Natural killer cell treated with Interleukin-12 subunit alpha and Interleukin-12 subunit beta and Interleukin-15 and Interleukin-18, amount 100 ng/mL, for 72 hours (primary cell): Measurements from ENCODE around the gene RSBN1. TPM values are rescaled to one million over a fixed set of nuclear protein-coding genes. Genes with fewer than 3 reads are reported as not detected.
A peak's percentile ranks its signal among the peaks of the same experiment; 100 is the strongest.

Experiments
- ATAC-seq, 2 donors: fragments of 150-1000 bp; cut with Tn5 transposase in 1 of 2; sonication (Bioruptor Pico), chemical (Tn5 transposase) in 1 of 2; 2 replicates each; pipeline ENCODE4 v1.10.0; 2021
- DNase-seq: peaks from one replicate; pipeline ENCODE4 v3.0.0; 2022; ENCODE audit warnings: low spot score
- H3K27ac Mint-ChIP-seq, 2 donors: 1 replicate in 1 of 2; 2 replicates in 1 of 2; pipeline ENCODE4 v1.8.0; 2022; ENCODE audit warnings: mixed read lengths in 2 of 2, mild to moderate bottlenecking in 1 of 2, moderate library complexity in 1 of 2
- H3K27me3 Mint-ChIP-seq, 2 donors: 1 replicate in 1 of 2; 2 replicates in 1 of 2; pipeline ENCODE4 v1.8.0; 2022; ENCODE audit warnings: mixed read lengths in 2 of 2
- H3K36me3 Mint-ChIP-seq: one replicate; pipeline ENCODE4 v1.8.0; 2022; ENCODE audit warnings: mixed read lengths
- H3K4me1 Mint-ChIP-seq, 2 donors: 1 replicate in 1 of 2; 2 replicates in 1 of 2; pipeline ENCODE4 v1.8.0; 2022; ENCODE audit warnings: low read depth in 2 of 2, mixed read lengths in 2 of 2, mild to moderate bottlenecking in 1 of 2
- H3K4me3 Mint-ChIP-seq: one replicate; pipeline ENCODE4 v1.8.0; 2022; ENCODE audit warnings: mixed read lengths
- H3K9me3 Mint-ChIP-seq: 2 replicates; pipeline ENCODE4 v1.8.0; 2022; ENCODE audit warnings: mixed read lengths
- total RNA-seq, 2 donors: library from RNA; stranded (reverse); gene quantifications; one replicate each; pipeline ENCODE4 v1.2.3, GENCODE V29; 2022

Gene RSBN1
- total RNA-seq, 2 donors from 2014 or later, result 18.7 to 27.7 TPM

DNA sequence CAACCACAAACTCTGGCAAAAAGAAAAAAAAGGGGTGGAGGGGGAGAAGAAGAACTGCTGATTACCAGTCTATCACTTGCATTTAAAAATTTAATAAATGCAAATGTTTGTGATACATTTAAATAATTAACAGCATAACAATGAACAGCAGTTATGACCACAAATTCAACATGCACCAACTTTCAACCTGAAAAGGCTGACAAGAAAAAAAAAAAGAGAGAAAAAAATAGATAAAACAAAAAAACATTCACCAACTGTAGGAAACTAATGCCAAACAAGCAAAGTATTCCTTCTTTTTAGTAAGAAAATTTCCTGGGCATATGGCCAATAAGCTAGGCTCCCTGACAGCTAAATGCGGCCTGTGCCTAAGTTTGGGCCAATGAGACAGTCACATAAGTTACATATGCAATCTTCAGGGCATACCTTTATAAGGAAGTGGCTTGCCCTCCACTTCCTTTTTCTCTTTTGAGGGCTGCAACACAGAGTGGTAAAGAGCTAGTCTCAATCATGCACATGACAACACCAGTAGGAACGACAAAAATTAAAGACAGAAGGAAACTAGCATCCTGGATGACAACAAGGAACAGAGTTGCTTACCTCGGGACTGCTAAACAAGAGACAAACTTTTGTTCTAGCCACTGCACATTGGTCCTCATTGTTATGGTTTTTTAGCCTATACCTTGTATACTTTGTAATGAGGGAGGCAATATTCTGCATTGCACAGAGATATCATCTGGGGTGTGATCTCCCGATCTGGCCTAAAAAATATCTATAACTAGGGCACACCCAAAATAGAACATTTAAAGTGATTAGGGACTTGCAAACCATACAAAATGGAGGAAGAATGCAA lies 28.8 kb downstream of the RSBN1 start:
- H3K4me1 Mint-ChIP-seq, result peaks cover 35 to 39% of the 10 kb centered on the region in 2 donors
- H3K4me3 Mint-ChIP-seq, result no peak overlapping the region
- DNase-seq, result no peak
- peak; percentile 93 to 96 for ATAC-seq
- H3K27ac Mint-ChIP-seq, result no peak overlapping the region
- peaks cover 4% of the 10 kb centered on the region for H3K36me3 Mint-ChIP-seq
- H3K27me3 Mint-ChIP-seq, result no peaks in the 10 kb centered on the region
- peaks cover 3% of the 10 kb centered on the region for H3K9me3 Mint-ChIP-seq

DNA sequence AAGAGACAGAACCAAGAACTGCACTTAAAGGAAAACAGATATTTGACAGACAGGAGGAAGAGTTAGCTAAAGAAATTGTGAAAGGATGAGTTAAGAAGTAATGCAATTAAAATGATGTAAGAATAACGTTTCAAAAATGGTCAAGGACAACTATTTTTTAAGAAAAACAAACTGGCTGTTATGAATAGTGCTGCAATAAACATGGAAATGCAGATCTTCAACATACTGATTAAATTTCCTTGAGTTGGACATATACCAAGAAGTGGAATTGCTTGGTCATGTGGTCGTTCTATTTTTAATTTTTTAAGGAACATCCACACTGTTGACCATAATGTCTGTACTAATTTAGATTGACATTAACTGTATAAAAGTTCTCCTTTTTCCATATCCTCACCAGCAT lies 29.9 kb downstream of the RSBN1 start:
- Mint-ChIP-seq H3K36me3 (peaks cover 5% of the 10 kb centered on the region), H3K4me1 (peaks cover 27 to 33% of the 10 kb centered on the region in 2 donors), H3K27me3 (no peaks in the 10 kb centered on the region), H3K4me3 (no peak overlapping the region), H3K27ac (no peak overlapping the region), H3K9me3 (peaks cover 3% of the 10 kb centered on the region)
- no peak for DNase-seq
- ATAC-seq, result no peak

DNA sequence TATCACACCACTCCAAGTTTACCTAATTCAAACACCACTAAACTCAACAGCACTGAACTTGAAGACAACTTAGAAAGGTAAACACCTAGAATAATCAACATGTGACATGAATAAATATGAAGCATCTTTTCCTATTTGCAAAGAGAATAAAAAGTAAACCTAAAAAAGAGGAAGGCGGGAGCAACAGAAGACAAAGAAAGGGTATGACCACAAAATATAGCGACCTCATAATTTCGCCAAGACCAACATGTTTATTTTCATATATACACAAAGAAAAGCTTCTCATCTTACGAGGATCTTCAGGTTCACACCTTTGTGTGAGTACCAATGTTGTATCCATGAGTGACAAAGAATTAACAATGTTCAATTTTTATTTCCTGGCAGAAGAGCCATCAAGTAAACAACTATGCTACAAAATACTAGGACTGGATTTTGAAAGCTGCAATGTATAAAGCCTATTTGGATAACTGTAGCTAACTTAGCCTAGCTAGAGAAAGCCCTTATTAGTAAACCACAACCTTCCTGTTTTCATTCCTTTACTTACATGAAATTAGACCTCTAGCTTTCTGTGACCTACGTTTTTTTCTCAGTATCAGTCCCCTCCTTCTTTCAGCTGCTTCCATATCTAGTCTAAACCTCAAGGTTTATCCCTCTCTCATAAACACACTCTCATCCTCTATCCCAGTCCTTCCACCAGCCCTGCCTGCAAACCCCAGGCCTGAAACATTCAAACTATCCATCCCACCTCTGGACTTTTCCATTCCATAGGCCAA lies 31.7 kb downstream of the RSBN1 start:
- Mint-ChIP-seq H3K27ac (no peak overlapping the region), H3K9me3 (peaks cover 3% of the 10 kb centered on the region), H3K4me3 (no peak overlapping the region), H3K27me3 (no peaks in the 10 kb centered on the region), H3K4me1 (peaks cover 16 to 26% of the 10 kb centered on the region in 2 donors), H3K36me3 (peaks cover 5% of the 10 kb centered on the region)
- no peak for DNase-seq
- ATAC-seq, result no peak

DNA sequence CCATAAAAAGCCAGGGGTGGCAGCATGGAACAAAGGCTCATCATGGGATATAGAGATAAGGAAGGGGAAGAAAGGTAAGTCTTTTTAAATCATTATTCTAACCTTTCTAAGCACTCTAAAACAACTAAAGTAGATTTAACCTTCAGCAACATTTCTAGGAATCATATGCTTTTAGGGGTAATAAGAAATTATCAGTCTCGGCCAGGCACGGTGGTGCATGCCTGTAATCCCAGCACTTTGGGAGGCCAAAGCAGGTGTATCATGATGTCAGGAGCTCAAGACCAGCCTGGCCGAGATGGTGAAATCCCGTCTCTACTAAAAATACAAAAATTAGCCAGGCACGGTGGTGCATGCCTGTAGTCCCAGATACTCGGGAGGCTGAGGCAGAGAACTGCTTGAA lies 32.7 kb downstream of the RSBN1 start:
- no peak for ATAC-seq
- no peaks in the 10 kb centered on the region for H3K27me3 Mint-ChIP-seq
- peaks cover 3% of the 10 kb centered on the region for H3K9me3 Mint-ChIP-seq
- peaks cover 15 to 24% of the 10 kb centered on the region in 2 donors for H3K4me1 Mint-ChIP-seq
- peaks cover 5% of the 10 kb centered on the region for H3K36me3 Mint-ChIP-seq
- H3K4me3 Mint-ChIP-seq, result no peak overlapping the region
- no peak for DNase-seq
- H3K27ac Mint-ChIP-seq, result peak overlapping the region in 1 of 2 donors; percentile 32

DNA sequence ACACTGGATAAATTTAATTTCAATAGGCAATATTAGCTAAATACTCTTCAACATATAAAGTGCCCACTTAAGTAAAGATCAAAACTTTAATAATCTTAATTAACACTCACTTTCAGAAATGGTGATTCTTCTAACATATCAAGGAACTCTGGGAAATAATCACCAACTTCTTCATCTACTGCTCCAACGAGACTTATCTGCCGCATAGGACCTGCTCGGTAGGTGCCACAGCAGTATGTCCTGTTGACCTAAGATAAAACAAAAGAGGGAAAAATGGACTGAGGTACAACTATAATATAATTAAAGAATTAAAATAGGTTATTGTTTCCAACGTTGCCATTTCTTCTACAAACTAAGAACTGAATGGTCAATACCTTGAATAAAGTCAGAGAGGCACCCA lies 34.7 kb downstream of the RSBN1 start:
- DNase-seq, result no peak
- Mint-ChIP-seq H3K4me1 (peaks cover 7 to 15% of the 10 kb centered on the region in 2 donors), H3K4me3 (no peak overlapping the region), H3K27ac (no peak overlapping the region), H3K27me3 (no peaks in the 10 kb centered on the region), H3K9me3 (peaks cover 3% of the 10 kb centered on the region), H3K36me3 (peaks cover 9% of the 10 kb centered on the region)
- ATAC-seq, result no peak

DNA sequence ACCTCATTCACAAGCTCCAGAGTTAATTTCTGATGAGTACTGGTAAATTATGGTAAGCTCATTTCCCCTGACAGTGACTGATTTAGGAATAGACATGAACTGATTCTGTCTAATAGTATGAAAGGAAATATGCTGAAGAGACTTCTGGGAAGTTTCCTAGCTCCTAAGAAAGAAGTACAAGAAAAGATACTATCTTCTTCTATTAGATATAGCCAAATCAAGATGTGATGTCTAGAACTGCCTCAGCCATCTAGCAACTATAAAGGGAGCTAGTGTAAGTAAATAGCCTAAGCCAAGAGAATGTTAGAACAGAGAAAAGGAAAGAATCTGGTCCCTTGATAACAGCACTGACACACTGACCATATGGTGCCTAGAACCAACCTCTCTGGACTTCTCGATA lies 42.2 kb downstream of the RSBN1 start:
- no peak for DNase-seq
- ATAC-seq, result no peak
- Mint-ChIP-seq H3K27ac (no peak overlapping the region), H3K4me1 (peaks cover 5 to 23% of the 10 kb centered on the region in 2 donors), H3K4me3 (no peak overlapping the region), H3K9me3 (no peaks in the 10 kb centered on the region), H3K27me3 (no peaks in the 10 kb centered on the region), H3K36me3 (peaks cover 27% of the 10 kb centered on the region)

DNA sequence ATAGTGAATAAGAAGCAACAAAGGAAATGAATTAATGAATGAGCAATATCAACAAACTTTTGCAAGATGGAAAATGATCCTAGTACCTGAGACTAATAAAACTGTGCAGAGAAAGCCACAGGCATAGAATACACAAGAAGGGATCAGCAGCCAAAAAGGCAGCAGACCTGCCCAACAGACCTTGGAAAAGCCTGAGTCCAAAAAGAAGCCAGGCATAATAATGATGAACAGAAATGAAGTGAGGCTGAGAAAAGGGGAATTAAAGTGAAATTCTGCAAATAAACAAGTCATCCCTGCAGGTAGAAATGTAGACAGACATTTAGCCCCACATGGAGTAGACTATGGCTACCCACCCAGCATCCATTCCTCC lies 42.7 kb downstream of the RSBN1 start:
- Mint-ChIP-seq H3K4me1 (peaks cover 5 to 23% of the 10 kb centered on the region in 2 donors), H3K27ac (peak overlapping the region in 1 of 2 donors; percentile 51), H3K36me3 (peaks cover 27% of the 10 kb centered on the region), H3K9me3 (no peaks in the 10 kb centered on the region), H3K4me3 (no peak overlapping the region), H3K27me3 (no peaks in the 10 kb centered on the region)
- DNase-seq (no peak), ATAC-seq (no peak)

DNA sequence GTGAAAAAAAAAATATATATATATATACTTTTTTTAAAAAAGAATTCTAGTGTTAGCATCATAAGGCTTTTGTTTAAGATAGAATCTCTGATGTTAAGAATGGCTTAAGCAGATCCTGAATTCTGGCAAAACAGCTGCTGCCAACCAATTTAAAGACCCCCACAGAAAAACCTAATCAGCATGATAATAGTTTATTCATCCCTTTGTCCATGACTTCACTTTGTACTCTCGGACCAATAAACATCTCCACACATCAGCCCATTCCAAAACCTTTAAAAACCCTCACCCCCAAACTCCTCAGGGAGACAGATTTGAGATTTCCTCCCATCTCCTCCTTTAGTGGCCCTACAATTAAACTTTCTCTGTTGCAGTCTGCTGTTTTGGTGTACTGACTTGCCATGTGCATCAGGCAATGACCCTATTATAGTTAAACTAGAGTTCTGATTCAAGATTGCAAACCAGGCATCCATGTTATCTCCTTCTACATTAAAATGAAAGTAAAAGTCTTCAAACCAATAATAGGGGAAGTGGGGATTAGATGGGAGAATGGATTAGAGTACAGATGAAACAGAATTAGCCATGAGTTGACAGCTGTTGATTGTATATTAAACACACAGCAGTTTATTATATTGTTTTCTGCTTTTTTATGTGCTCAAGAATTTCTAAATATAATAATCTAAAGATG lies 43.2 kb downstream of the RSBN1 start:
- ATAC-seq (no peak), DNase-seq (no peak)
- no peak overlapping the region for H3K4me3 Mint-ChIP-seq
- H3K4me1 Mint-ChIP-seq, result peaks cover 5 to 23% of the 10 kb centered on the region in 2 donors
- no peaks in the 10 kb centered on the region for H3K9me3 Mint-ChIP-seq
- peak overlapping the region in 1 of 2 donors; percentile 51 for H3K27ac Mint-ChIP-seq
- no peaks in the 10 kb centered on the region for H3K27me3 Mint-ChIP-seq
- peaks cover 27% of the 10 kb centered on the region for H3K36me3 Mint-ChIP-seq

DNA sequence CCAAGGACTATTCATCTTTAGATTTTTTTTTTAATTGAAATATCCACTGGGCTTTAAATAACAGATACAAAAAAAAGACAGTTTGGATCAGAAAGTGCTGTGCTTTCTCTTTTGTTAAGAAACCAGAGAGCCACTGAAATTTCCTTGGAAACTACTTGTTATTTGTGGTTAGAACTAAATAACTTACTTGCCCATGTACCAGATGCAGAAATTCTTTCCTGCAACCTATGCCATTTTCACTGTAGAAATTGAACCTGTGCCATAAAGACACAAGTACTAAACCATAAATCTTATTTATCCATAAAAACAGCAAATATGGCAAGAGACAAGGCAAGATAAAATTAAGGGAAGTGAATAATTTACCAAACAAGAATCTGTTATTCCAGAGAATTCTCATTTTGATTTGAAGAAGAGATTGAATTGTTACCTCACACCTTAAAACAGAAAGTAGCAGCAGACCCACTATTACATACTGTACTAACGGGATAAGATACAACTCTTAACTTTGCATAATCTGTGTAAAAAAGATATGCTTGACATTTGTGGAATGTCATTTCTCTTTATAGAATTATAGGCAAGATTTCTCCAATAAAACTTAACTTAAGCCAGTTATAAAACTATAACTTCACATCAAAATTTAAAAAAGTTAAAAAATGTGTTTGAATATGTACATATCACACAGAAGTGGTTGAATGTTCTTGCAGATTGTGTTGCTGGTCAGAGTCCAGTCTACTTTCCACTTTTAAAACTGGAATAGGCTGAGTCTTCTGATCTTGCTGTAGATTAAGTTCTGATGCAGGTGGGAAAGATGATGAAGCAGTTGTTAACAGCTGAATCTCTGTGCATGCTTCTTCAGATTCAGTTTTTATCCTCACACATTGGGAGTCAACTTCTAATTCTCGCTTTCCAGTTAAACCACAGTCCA lies 46.7 kb downstream of the RSBN1 start:
- DNase-seq (no peak), ATAC-seq (no peak)
- peaks cover 5 to 14% of the 10 kb centered on the region in 2 donors for H3K4me1 Mint-ChIP-seq
- no peak overlapping the region for H3K4me3 Mint-ChIP-seq
- H3K36me3 Mint-ChIP-seq, result peaks cover 15% of the 10 kb centered on the region
- H3K27ac Mint-ChIP-seq, result no peak overlapping the region
- no peaks in the 10 kb centered on the region for H3K27me3 Mint-ChIP-seq
- no peaks in the 10 kb centered on the region for H3K9me3 Mint-ChIP-seq

DNA sequence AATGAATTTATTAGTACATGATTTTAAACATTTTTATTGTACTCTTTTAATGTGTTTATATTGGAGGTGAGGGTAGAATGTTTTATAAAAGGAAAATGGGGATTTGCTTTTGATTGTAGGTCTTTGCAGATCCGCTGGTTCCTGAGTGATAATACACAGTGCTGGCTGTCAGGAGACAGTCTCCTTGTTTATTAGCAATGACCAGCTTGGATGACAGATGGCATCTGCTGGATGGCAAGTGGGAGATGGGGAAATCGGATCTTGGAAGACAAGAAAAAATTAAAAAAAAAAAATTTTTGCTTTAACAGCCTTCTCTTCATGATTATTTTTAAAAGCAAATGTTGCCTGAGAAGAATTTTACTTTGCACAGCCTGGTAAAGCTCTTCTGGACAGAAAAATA lies 48.6 kb downstream of the RSBN1 start:
- H3K4me1 Mint-ChIP-seq, result peaks cover 7 to 8% of the 10 kb centered on the region in 2 donors
- no peak overlapping the region for H3K4me3 Mint-ChIP-seq
- H3K27ac Mint-ChIP-seq, result peak overlapping the region in 1 of 2 donors; percentile 25
- no peaks in the 10 kb centered on the region for H3K27me3 Mint-ChIP-seq
- ATAC-seq (no peak), DNase-seq (no peak)
- H3K36me3 Mint-ChIP-seq, result peaks cover 13% of the 10 kb centered on the region
- H3K9me3 Mint-ChIP-seq, result no peaks in the 10 kb centered on the region

DNA sequence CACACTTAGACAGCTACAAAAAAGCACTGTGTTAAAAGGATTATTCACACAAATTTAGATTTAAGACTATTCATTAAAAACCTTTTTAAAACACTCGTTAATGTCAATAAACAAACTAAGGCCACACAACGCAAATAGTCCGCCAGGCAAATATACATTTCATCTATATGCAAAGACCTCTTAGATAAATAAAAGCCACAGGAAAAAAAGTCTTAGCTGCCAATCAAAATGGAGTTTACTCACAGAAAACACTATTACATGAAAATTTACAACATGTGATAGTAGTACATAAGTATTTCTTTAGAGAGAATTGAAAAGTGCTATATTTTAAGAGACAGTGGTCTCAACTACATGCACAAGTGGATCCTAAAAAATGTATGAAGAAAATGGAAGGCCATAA lies 50.3 kb downstream of the RSBN1 start:
- Mint-ChIP-seq H3K36me3 (peaks cover 4% of the 10 kb centered on the region), H3K4me3 (no peak overlapping the region), H3K9me3 (no peaks in the 10 kb centered on the region), H3K27ac (no peak overlapping the region), H3K4me1 (peaks cover 15 to 16% of the 10 kb centered on the region in 2 donors), H3K27me3 (no peaks in the 10 kb centered on the region)
- DNase-seq (no peak), ATAC-seq (no peak)

DNA sequence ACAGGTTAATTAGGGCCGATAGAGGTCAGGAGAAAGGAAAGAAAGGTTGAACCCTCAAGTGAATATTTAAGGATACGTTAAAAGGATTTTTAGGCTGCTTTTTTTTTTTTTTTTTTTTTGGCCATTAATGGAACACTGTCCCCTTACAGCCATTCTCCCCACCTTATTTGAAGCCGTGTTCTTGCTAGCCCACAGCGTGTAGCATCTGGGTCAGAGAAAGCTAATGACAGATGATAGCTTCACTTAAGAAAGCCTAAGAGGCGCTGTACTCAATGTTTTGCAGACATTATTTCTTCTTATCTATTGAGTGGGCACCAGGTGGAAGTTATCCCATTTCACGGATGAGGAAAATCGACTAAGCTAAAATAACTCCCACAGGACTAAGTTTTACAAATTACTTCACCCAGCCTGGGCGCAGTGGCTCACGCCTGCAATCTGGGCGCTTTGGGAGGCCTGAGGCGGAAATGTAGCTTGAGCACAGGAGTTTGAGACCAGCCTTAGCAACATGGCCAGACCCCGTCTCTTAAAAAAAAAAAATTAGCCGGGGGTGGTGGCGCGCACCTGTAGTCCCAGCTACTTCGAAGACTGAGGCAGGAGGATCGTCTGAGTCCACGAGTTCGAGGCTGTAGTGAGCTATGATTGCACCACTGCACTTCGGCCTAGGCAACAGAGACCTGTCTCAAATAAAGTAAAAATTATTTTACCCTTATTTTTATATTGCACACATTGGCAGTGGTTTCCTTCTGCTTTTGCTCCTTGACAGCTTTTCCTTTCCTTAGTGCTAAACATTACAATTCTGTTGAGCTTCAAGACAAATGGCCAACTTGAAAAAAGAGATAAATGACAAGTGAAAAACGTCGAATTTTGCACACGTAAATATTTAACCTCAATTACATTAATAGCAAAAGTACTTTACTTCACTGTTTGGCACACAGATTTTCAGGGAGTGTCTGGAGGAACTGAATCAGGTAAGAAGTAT lies 51.9 kb downstream of the RSBN1 start:
- Mint-ChIP-seq H3K9me3 (no peaks in the 10 kb centered on the region), H3K27ac (peak overlapping the region; percentile 94 to 99), H3K27me3 (no peaks in the 10 kb centered on the region), H3K4me1 (peaks cover 26 to 27% of the 10 kb centered on the region in 2 donors), H3K36me3 (peaks cover 4% of the 10 kb centered on the region), H3K4me3 (peak overlapping the region; percentile 87)
- DNase-seq (no peak), ATAC-seq (no peak)
